Activated CD8-positive, alpha-beta memory T cell treated with anti-CD3 and anti-CD28 coated beads, Interleukin-2, amount 50 U/mL, for 4 hours (primary cell): ENCODE data around the gene KNL1.
"Not testable (repeated sequence)": the region's sequence is repeated elsewhere in the genome, so short reads cannot be mapped to it uniquely, and the experiment has no call there.

Experiments used
- DNase-seq: peaks from one replicate; pipeline ENCODE4 v3.0.0-alpha.2; 2020

The KNL1 gene, protein sequence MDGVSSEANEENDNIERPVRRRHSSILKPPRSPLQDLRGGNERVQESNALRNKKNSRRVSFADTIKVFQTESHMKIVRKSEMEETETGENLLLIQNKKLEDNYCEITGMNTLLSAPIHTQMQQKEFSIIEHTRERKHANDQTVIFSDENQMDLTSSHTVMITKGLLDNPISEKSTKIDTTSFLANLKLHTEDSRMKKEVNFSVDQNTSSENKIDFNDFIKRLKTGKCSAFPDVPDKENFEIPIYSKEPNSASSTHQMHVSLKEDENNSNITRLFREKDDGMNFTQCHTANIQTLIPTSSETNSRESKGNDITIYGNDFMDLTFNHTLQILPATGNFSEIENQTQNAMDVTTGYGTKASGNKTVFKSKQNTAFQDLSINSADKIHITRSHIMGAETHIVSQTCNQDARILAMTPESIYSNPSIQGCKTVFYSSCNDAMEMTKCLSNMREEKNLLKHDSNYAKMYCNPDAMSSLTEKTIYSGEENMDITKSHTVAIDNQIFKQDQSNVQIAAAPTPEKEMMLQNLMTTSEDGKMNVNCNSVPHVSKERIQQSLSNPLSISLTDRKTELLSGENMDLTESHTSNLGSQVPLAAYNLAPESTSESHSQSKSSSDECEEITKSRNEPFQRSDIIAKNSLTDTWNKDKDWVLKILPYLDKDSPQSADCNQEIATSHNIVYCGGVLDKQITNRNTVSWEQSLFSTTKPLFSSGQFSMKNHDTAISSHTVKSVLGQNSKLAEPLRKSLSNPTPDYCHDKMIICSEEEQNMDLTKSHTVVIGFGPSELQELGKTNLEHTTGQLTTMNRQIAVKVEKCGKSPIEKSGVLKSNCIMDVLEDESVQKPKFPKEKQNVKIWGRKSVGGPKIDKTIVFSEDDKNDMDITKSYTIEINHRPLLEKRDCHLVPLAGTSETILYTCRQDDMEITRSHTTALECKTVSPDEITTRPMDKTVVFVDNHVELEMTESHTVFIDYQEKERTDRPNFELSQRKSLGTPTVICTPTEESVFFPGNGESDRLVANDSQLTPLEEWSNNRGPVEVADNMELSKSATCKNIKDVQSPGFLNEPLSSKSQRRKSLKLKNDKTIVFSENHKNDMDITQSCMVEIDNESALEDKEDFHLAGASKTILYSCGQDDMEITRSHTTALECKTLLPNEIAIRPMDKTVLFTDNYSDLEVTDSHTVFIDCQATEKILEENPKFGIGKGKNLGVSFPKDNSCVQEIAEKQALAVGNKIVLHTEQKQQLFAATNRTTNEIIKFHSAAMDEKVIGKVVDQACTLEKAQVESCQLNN (N-terminal part only)

DNA sequence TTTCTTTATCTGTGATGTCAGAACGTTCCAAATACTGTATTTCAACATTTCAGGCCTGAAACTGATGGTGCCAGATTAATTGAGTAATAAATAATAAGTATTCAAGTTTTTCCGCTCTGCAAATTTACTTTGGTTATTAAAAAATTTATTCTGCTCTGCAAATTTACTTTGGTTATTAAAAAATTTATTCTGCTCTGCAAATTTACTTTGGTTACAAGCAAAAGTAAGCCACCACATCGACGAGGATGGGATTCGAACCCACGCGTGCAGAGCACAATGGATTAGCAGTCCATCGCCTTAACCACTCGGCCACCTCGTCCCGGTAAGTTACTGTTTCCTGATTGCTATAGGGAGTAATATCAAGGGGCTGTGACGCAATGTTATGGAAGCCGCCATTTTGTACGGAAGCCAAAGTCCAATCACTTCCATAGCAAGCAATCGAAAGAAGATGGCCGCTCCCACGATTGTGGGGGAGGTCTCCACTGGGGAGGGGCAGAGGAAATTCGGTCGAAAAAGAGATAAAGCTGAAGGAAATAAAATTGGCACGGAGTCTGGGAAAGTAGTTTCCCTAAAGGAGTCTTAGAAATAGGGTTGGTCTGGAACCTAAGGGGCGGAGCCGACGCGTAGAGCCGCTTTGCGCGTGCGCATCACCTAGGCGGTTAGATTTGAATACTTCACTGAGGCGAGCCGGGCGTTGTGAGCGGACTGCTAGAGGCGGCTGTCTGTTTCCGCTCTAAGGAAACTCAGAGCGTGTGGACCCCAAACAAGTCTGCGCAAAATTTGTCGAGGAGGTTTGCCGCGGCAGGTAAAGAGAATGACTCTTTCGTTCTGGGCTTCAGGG, at the start of gene KNL1:
KNL1 (plus strand) TSS at position 662 of the 841 bp plus-strand sequence. CDS start 8,683 bp downstream, outside the sequence.
- peak; percentile 80 for DNase-seq

DNA sequence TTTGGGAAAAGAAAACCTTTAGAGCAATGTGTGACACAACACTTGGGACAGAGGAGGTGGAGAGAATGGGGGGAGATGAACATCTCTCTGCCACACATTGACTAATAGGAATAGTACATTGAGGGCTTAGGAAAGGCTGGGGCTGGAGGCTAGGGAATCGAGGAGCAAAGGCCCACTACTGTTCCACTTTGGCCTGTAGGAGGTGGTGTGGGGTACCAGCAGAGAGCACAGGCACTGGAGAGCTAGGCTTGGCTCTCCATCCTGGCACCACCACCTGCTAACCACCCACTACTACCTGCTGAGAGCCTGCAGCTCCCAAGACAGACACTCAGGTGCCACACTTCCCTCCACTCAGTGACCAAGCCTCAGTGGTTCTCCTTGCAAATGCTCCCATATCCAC, 48.6 kb upstream of the KNL1 start:
- DNase-seq: no peak

DNA sequence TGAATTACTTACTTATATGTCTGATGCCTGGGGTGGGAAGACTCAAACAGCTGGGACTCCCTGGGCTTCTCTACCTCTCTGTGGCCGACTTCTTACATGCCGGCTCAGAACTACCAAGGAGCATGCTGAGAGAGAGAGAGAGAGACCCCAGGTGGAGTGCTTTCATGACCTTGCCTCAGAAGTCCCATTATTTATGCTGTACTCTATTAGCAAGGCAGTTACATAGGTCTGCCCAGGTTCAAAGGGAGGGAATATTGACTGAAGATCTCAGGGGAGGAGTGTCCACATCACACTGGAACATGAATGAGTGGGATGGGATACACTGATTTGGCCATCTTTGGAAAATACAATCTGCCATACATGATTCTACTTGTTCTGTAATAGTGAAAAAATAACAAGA, 45.4 kb upstream of the KNL1 start:
- DNase-seq: no peak

GRCh38 chr15:40549894-40550293, 44.2 kb upstream of the KNL1 start:
- no peak for DNase-seq

DNA sequence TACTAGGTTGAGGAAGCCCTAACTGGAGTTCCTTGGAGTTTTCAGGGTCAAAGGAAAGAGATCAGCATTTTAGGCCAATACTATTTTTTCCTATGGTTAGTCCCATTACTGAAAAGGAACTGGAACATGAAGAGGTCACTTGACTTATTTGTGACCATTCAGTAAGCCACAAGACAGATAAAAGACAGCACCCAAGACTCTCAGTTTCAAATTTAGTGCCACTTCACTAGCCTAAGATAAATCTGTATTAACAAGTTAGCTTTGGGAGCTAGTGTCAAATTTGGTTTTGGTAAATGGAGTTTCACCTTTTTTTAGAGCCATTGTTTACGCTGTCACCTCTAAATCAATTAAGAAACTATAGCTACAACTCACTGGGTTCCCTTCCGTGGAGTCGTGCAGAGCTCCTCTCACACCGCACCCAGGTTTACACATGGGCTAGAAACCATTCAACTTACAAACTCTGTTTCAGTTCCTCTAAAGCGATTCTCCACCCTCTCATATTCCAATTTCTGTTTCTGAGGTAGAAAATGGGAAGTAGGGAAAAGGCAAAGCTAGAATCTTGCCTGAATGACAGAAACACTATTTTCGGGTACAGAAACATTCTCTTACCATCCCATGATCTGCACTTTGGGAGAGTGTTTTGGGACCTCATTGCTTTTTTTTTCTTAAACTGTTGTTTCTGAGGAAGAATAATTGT, 43.6 kb upstream of the KNL1 start:
- DNase-seq: no peak

- DNase-seq: no peak
Observed at GRCh38 chr15:40554161-40554525, 39.9 kb upstream of the KNL1 start.

DNA sequence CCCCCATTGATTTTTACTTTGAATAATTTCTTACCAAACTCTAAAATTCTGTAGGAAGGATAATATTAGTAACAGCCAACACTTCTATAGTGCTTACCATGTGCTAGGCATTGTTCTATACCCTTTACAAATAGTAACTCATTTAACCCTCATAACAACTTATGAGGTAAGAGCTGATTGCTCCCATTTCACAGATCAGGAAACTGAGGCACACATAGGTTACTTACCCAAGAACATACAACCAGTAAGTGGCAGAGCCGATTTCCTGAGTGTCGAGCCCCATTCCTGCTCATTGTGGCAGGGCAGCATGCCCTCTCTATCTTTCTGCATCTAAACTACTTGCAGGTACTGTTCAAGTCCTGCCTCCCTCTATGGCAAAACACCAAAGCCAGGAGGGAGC, 38.2 kb upstream of the KNL1 start:
- DNase-seq: no peak

DNA sequence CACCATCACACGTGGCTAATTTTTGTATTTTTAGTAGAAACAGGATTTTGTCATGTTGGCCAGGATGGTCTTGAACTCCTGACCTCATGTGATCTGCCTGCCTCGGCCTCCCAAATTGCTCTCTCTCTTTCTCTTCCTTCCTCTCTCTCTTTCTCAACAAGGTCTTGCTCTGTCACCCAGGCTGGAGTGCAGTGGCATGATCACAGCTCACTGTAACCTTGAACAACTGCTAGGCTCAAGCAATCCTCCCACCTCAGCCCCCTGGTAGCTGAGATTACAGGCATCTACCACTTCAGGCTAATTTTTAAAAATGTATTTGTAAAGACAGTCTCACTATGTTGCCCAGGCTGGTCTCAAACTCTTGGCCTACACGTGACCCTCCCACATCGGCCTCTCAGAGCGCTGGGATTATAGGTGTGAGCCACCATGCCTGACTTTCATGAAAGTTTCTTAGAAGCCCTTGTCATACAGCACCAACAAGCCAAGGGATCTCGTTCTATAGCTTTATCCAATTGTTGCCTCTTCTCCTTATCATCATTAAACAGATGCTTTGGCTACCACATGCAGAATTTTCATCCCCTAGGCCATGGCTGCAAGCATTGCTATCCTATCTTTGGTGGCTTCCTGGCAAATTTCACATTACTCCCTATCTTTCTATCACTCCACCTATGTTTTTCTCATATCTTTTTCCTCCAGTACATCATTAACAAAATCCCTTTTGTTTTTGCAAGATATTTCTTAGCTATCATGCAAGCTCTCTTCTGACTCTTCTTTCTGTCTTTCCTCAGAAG, 34.9 kb upstream of the KNL1 start:
- DNase-seq: no peak

DNA sequence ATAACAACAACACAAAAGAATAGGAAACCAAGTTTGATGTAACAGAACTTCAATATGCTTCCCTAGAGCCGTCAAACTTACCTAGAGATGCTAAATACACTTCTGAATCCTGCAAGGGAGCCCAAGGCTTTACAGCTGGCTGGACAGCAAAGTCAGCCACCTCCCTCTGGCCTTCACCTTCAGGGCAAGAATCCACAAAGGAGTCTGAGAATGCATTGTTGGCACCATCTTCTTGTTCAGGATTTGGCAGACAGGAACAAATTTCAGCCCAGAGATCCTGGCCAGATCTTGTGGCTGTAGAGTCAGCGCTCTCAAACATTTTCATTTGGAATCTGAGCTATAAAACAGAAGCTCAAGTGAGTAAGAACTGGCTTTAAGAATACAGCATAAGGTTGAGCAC, 31.4 kb upstream of the KNL1 start:
- no peak for DNase-seq

GRCh38 chr15:40563426-40563825, 30.6 kb upstream of the KNL1 start:
- DNase-seq: no peak

GRCh38 chr15:40564591-40565332, 29.3 kb upstream of the KNL1 start, which contains the start of gene CCDC32:
TSS of gene CCDC32 (minus strand) at chr15:40565042. CDS start at chr15:40563015, 2,027 bp downstream.
- peak; percentile 91 for DNase-seq

GRCh38 chr15:40565333-40566238, 28.5 kb upstream of the KNL1 start:
- no peak for DNase-seq

DNA sequence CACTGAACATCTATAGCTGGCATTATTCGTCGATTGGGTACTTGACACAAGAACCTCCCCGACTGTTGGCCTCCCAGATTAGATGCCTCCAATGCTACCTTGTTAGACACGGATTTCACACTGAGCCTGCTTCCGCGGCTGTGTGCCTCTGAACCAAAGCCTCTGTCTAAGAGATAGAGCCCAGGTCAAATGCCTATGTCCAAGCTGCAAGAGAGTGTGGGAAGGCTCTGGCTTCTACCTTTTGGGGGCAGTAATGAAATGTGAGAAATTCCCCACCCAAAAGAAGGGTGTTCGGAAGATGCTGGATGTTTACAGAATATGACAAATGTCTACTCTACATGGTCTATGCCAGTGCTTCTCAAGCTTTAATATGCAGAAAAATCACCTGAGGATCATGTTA, 26.9 kb upstream of the KNL1 start:
- DNase-seq: no peak

DNA sequence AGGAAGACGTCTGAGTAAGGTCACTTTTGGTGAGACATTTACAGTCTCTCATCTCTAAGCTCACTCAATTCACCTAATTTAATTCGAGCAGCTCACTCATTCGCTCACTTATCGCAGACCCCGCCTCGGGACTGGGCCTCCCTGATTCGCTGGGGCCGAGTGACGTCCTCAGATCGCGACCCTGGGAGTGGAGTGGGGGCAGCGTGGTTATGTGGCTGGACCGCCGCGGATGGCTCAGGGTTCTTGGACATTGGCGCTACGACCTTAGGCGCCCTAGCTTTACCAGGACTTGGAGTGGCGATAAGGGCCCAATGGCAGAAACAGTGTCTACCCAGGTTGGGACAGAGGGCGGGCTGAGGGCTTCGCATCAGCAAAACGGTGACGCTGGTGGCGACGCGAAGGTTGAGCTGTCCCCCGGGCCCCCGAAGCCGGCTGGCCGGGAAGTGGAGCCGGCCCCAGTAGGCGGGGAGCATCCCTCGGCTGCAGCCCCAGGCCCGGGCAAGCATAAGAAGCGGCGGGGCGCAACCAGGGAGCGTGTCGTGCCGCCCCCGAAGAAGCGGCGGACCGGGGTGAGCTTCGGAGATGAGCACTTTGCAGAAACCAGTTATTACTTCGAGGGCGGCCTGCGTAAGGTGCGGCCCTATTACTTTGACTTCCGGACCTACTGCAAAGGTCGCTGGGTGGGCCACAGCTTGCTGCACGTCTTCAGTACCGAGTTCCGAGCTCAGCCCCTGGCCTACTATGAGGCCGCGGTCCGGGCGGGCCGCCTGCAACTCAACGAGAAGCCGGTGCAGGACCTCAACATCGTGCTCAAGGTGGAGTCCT, 24.7 kb upstream of the KNL1 start, which contains the start of gene RPUSD2:
RPUSD2 (plus strand) TSS at position 171 of the 825 bp plus-strand sequence; CDS start at position 210, 39 bp downstream.
- DNase-seq: peak; percentile 93

DNA sequence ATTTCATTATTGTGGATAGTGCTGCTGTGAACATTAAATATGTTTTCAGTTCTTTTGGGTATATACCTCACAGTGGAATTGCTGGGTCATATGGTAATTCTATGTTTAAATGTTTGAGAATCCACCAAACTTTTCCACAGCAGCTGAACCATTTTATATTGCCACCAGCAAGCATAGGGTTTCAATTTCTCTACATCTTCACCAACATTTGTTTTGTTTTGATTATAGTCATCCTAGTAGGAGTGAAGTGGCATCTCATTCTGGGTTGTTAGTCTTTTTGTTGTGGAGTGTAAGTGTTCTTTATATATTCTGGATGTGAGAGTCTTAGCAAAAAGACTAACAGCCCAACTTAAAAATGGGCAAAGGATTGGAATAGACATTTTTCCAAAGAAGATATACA, 18.9 kb upstream of the KNL1 start:
- DNase-seq: no peak

DNA sequence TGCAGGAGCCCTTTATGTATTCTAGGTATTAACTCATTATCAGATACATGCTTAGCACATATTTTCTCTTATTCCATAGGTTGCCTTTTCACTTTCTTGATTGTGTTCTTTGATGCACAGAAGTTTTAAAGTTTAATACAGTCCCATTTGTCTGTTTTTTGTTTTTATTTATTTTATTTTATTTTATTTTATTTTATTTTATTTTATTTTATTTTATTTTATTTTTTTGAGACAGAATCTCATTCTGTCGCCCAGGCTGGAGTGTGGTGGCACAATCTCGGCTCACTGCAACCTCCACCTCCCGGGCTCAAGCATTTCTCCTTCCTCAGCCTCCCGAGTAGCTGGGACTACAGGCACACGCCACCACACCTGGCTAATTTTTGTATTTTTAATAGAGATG, 17.1 kb upstream of the KNL1 start:
- DNase-seq: not testable (repeated sequence)

DNA sequence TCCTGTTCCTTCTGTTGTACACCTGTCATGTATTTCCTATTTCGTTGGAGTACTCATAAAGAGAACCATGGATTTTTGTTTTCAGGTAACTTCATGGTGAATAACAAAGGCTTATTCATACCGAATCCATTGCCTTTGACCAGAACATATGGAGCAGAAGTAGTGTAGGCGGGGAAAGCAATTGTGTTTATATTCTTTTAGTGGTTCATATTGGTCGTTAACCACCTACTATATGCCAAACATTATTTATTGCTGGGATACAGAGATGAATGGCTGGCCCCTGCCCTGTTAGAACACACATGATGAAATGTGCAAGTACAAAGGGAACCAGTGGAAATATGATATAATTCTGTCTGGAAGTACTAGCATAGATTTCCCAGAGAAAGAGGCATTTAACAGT, 15.2 kb upstream of the KNL1 start:
- DNase-seq: no peak

- DNase-seq: not testable (repeated sequence)
Observed at GRCh38 chr15:40581796-40582195, 12.3 kb upstream of the KNL1 start.
